Measurements from ENCODE around the gene RSAD2.

RSAD2 gene

GRCh38 chr2:6927753-6928152 lies 50.2 kb downstream of the RSAD2 start:
- H3K9ac ChIP-seq = no peak overlapping the region
- H3K79me2 ChIP-seq = peaks cover 14% of the 10 kb centered on the region
- no peak for TF ChIP-seq CTCF (IDR thresholded peaks at IDR 0.05)
- no peaks in the 10 kb centered on the region for H3K36me3 ChIP-seq (ENCODE audit: control insufficient read depth, insufficient read depth, low read length)
- H3K27me3 ChIP-seq (ENCODE audit: control insufficient read depth, insufficient read depth, low read length) = no peaks in the 10 kb centered on the region
- peak overlapping the region; percentile 79 for H3K27ac ChIP-seq
- H2AFZ ChIP-seq = no peak overlapping the region
- no peaks in the 10 kb centered on the region for H3K9me3 ChIP-seq (ENCODE audit: control insufficient read depth, low read length)
- no peak overlapping the region for H3K4me2 ChIP-seq (ENCODE audit: low read length)
- no peak overlapping the region for H3K4me3 ChIP-seq (ENCODE audit: low read depth, low read length)
- peaks cover 53% of the 10 kb centered on the region for H3K4me1 ChIP-seq

- Histone ChIP-seq H3K4me1 (peaks cover 50% of the 10 kb centered on the region), H3K9ac (no peak overlapping the region), H3K27ac (peak overlapping the region; percentile 79), H3K36me3 (ENCODE audit: control insufficient read depth, insufficient read depth, low read length) (no peaks in the 10 kb centered on the region), H2AFZ (no peak overlapping the region), H3K27me3 (ENCODE audit: control insufficient read depth, insufficient read depth, low read length) (no peaks in the 10 kb centered on the region), H3K79me2 (peaks cover 16% of the 10 kb centered on the region), H3K4me2 (ENCODE audit: low read length) (no peak overlapping the region), H3K9me3 (ENCODE audit: control insufficient read depth, low read length) (no peaks in the 10 kb centered on the region), H3K4me3 (ENCODE audit: low read depth, low read length) (no peak overlapping the region)
- TF ChIP-seq CTCF (IDR thresholded peaks at IDR 0.05) = no peak
These were observed 50.9 kb downstream of the RSAD2 start for GRCh38 chr2:6928452-6928851.

- Histone ChIP-seq H3K27ac (no peak overlapping the region), H3K79me2 (peaks cover 11% of the 10 kb centered on the region), H3K9ac (no peak overlapping the region), H3K9me3 (ENCODE audit: control insufficient read depth, low read length) (no peaks in the 10 kb centered on the region), H2AFZ (no peak overlapping the region), H3K27me3 (ENCODE audit: control insufficient read depth, insufficient read depth, low read length) (no peaks in the 10 kb centered on the region), H3K4me3 (ENCODE audit: low read depth, low read length) (no peak overlapping the region), H3K4me1 (peaks cover 42% of the 10 kb centered on the region), H3K4me2 (ENCODE audit: low read length) (no peak overlapping the region), H3K36me3 (ENCODE audit: control insufficient read depth, insufficient read depth, low read length) (no peaks in the 10 kb centered on the region)
- TF ChIP-seq CTCF (IDR thresholded peaks at IDR 0.05) = no peak
These were observed 51.7 kb downstream of the RSAD2 start for GRCh38 chr2:6929196-6929819.

GRCh38 chr2:6930923-6931647 lies 53.5 kb downstream of the RSAD2 start:
- Histone ChIP-seq H2AFZ (no peak overlapping the region), H3K9me3 (ENCODE audit: control insufficient read depth, low read length) (no peaks in the 10 kb centered on the region), H3K9ac (no peak overlapping the region), H3K27me3 (ENCODE audit: control insufficient read depth, insufficient read depth, low read length) (no peaks in the 10 kb centered on the region), H3K4me2 (ENCODE audit: low read length) (no peak overlapping the region), H3K79me2 (peaks cover 27% of the 10 kb centered on the region), H3K27ac (no peak overlapping the region), H3K4me3 (ENCODE audit: low read depth, low read length) (no peak overlapping the region), H3K36me3 (ENCODE audit: control insufficient read depth, insufficient read depth, low read length) (no peaks in the 10 kb centered on the region), H3K4me1 (peaks cover 24% of the 10 kb centered on the region)
- TF ChIP-seq CTCF (IDR thresholded peaks at IDR 0.05) = no peak

Measured in parathyroid adenoma (tissue), 2 donors.